Activated B cell treated with CpG ODN at 0.5 μM for 24 hours (primary cell): ENCODE measurements around the gene HK1. TPM values are rescaled to one million over a fixed set of nuclear protein-coding genes. Genes with fewer than 3 reads are reported as not detected.

Experiments used
- ATAC-seq: fragments of 200-7000 bp; cut with Tn5 transposase; one replicate; pipeline ENCODE4 v1.10.0; 2021; ENCODE audit warnings: low read depth, mild to moderate bottlenecking, moderate library complexity
- CTCF ChIA-PET: fragments of 350-600 bp; sonication (Branson Sonifier 250); formaldehyde crosslinking; loops from one replicate; lab custom pipeline; 2021; ENCODE audit warnings: antibody characterized with exemption; lab: Charles Lee
- POLR2A ChIA-PET: fragments of 350-600 bp; sonication (Branson Sonifier 250); formaldehyde crosslinking; loops from one replicate; lab custom pipeline; 2021; ENCODE audit warnings: antibody characterized with exemption; lab: Charles Lee
- DNase-seq: peaks from one replicate; pipeline ENCODE4 v3.0.0; 2022
- H3K27ac Mint-ChIP-seq: one replicate; pipeline ENCODE4 v1.8.0; 2020; ENCODE audit warnings: mixed read lengths
- H3K27me3 Mint-ChIP-seq: one replicate; pipeline ENCODE4 v1.8.0; 2021; ENCODE audit warnings: mixed read lengths
- H3K36me3 Mint-ChIP-seq: one replicate; pipeline ENCODE4 v1.8.0; 2021; ENCODE audit warnings: low read depth, mixed read lengths
- H3K4me1 Mint-ChIP-seq: one replicate; pipeline ENCODE4 v1.8.0; 2021; ENCODE audit warnings: mixed read lengths
- H3K4me3 Mint-ChIP-seq: one replicate; pipeline ENCODE4 v1.8.0; 2020; ENCODE audit warnings: mild to moderate bottlenecking, mixed read lengths
- H3K9me3 Mint-ChIP-seq: one replicate; pipeline ENCODE4 v1.8.0; 2020; ENCODE audit warnings: mixed read lengths
- intact Hi-C: fragments of 100-400 bp; cut with micrococcal nuclease; formaldehyde crosslinking; loops from one replicate; pipeline ENCODE4 v1.15.1; 2024
- total RNA-seq: library from RNA; stranded (reverse); gene quantifications from 2 replicates; pipeline ENCODE4 v1.2.3, GENCODE V29; 2022
- TF ChIP-seq, protein P1 (sequence below): fragments of 200-600 bp; IDR thresholded peaks from one replicate; pipeline ENCODE4 v1.8.0; 2022; ENCODE audit warnings: antibody characterized with exemption, mild to moderate bottlenecking

HK1 gene
- total RNA-seq, 1 donor from 2014 or later: 47.2 TPM

DNA sequence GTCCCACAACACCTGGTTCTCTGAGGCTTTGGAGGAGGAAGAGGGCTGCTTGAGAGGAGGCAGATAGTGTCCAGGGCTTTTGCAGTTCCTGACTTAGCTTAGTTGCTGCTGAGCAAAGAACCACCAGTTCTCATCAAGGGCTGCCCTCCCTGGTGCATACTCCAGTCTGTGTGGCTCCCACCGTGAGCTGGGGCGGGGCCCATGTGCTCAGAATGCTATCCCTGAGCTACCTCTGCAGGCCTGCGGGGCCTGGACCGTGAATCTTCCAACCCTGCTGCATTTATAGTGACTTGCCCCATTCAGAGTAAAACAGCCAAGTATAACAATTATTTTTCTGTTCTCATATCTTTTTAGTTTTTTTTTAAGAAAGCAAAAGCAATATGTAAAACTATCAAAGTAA, 89.2 kb downstream of the HK1 start:
- no peaks in the 10 kb centered on the region for H3K9me3 Mint-ChIP-seq
- ChIA-PET CTCF (no interaction called here), POLR2A (no interaction called here)
- no peak overlapping the region for H3K27ac Mint-ChIP-seq
- peaks cover 83% of the 10 kb centered on the region for H3K36me3 Mint-ChIP-seq
- DNase-seq: no peak
- no peak for ATAC-seq
- no peaks in the 10 kb centered on the region for H3K4me1 Mint-ChIP-seq
- H3K4me3 Mint-ChIP-seq: no peak overlapping the region
- intact Hi-C loops: no loop called here
- no peaks in the 10 kb centered on the region for H3K27me3 Mint-ChIP-seq
- TF ChIP-seq, protein P1, sequence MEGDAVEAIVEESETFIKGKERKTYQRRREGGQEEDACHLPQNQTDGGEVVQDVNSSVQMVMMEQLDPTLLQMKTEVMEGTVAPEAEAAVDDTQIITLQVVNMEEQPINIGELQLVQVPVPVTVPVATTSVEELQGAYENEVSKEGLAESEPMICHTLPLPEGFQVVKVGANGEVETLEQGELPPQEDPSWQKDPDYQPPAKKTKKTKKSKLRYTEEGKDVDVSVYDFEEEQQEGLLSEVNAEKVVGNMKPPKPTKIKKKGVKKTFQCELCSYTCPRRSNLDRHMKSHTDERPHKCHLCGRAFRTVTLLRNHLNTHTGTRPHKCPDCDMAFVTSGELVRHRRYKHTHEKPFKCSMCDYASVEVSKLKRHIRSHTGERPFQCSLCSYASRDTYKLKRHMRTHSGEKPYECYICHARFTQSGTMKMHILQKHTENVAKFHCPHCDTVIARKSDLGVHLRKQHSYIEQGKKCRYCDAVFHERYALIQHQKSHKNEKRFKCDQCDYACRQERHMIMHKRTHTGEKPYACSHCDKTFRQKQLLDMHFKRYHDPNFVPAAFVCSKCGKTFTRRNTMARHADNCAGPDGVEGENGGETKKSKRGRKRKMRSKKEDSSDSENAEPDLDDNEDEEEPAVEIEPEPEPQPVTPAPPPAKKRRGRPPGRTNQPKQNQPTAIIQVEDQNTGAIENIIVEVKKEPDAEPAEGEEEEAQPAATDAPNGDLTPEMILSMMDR: no peak

DNA sequence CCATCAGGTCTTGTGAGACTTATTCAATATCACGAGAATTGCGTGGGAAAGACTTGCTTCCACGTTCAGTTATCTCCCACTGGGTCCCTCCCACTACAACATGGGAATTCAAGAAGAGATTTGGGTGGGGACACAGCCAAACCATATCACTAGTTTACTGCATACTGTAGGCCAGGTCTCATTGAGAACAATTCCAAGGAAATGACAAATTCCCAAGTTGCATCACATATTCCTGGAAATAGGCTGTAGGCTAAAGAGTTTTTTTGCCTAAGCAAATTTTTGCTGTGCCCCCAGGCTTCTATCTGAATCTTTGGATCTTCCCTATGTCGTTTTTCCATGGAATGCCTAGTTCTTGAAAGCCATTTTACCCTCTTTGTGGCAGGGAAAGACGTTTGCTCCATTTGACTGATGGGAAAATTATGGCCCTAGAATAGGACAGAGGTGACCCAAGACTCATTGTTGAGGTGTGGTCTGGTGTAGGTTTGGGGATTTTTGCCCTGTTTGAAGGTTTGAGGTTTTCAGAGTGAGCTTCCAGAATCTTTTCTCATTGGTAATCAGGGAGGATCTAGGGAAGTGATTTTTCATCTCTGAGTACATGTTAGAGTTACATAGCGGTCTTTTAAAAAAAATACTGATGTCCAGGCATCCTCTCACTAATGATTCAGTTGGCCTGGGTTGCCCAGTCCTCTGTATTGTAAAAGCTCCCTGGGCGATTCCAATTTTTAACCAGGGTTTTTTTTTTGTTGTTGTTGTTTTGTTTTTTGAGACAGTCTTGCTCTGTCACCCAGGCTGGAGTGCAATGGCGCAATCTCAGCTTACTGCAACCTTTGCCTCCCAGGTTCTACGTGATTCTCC, 94.1 kb downstream of the HK1 start:
- POLR2A ChIA-PET: no interaction called here
- CTCF ChIA-PET: no interaction called here

DNA sequence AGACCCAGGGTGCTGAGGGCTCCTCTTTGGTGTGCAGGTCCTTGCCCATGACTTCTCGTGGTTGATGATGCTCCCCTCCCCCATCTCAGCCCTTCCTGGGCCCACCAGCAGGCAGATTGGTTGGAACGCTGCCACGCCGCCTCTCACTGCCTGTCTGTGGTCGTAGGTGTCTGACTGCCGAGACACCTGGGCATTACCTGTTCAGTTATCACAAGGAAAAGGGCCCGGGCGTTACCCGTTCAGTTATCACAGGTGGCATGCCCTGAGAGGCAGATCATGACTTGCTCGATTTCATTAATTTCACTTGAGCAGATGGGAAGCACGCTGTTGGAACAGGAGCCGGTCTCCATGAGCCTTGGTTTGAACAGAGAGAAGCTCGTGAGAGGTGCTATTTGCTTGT, 95.9 kb downstream of the HK1 start:
- H3K27me3 Mint-ChIP-seq: no peaks in the 10 kb centered on the region
- POLR2A ChIA-PET: no interaction called here
- H3K36me3 Mint-ChIP-seq: peaks cover 75% of the 10 kb centered on the region
- no peak overlapping the region for H3K4me3 Mint-ChIP-seq
- DNase-seq (no peak), ATAC-seq (no peak)
- H3K9me3 Mint-ChIP-seq: no peaks in the 10 kb centered on the region
- TF ChIP-seq, protein P1: no peak
- intact Hi-C loops: no loop called here
- H3K27ac Mint-ChIP-seq: no peak overlapping the region
- H3K4me1 Mint-ChIP-seq: peaks cover 11% of the 10 kb centered on the region
- CTCF ChIA-PET: no interaction called here

More for the DNA sequence above, 94.1 kb downstream of the HK1 start:
- ATAC-seq (no peak), DNase-seq (no peak)
- no peaks in the 10 kb centered on the region for H3K27me3 Mint-ChIP-seq
- peaks cover 76% of the 10 kb centered on the region for H3K36me3 Mint-ChIP-seq
- no peak overlapping the region for H3K4me3 Mint-ChIP-seq
- H3K27ac Mint-ChIP-seq: no peak overlapping the region
- no peaks in the 10 kb centered on the region for H3K4me1 Mint-ChIP-seq
- H3K9me3 Mint-ChIP-seq: no peaks in the 10 kb centered on the region
- TF ChIP-seq, protein P1: no peak
- intact Hi-C loops: no loop called here

DNA sequence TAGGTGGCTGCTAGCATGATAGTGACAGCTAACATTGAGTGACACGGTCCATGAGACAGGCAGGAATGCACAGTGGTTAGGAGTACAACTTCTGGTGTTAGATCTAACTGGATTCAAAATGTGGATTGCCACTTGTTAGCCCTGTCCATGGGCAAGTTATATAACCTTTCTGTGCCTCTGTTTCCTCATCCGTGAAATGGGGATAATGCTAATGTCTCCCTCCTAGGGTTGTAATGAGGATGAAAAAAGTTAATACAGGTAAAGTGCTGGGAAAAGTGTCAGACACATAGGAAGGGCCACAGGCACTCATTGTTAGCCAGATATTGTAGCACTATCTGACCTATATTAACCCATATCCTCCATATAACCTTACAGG, 96.6 kb downstream of the HK1 start:
- Mint-ChIP-seq H3K4me3 (no peak overlapping the region), H3K9me3 (no peaks in the 10 kb centered on the region), H3K4me1 (peaks cover 11% of the 10 kb centered on the region), H3K36me3 (peaks cover 75% of the 10 kb centered on the region), H3K27ac (no peak overlapping the region), H3K27me3 (no peaks in the 10 kb centered on the region)
- TF ChIP-seq, protein P1: no peak
- ChIA-PET CTCF (no interaction called here), POLR2A (no interaction called here)
- intact Hi-C loops: no loop called here
- ATAC-seq (no peak), DNase-seq (no peak)

DNA sequence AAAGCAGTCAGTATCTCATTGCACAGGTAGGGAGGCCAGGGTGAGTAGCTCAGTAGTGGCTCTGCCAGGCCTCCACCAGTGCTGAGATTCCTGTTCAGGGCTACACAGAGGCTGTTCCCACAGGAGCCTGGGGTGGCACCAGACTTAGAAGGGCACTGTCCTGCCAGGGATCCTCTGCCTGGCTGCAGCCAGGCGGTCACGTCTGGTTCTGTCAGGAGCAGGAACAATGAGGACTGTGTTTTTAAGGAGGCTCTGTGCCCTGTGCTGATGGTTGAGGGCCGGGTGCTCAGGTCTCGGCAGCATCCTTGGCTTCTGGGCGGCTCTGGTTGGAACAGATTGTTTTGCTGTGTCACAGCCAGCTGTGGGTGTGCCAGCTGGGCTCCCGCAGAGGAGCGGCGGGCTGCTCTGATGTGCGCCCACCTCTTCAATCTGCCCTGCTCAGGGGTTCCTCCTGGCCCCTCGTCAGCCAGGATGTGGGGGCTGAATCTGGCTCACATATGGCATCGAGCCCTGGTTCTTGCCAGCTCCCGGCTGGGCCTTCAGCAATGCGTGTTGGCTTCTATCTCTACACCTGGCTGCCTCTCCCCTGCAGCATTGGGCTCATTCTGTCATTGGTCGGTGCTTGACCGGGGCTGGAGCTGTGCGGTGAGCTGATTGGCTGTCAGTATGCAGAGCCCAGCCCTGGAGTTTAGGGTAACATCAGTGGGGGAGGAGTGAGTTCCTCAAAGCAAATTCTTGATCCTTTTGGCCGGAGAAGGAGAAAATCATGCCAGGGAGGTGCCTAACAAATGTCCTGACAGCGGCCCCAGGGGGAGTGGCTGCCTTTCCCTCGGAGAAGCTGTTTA, 97.2 kb downstream of the HK1 start:
- H3K4me3 Mint-ChIP-seq: no peak overlapping the region
- peaks cover 11% of the 10 kb centered on the region for H3K4me1 Mint-ChIP-seq
- intact Hi-C loops: no loop called here
- TF ChIP-seq, protein P1: no peak
- no peaks in the 10 kb centered on the region for H3K9me3 Mint-ChIP-seq
- DNase-seq: no peak
- CTCF ChIA-PET: no interaction called here
- H3K36me3 Mint-ChIP-seq: peaks cover 75% of the 10 kb centered on the region
- no peaks in the 10 kb centered on the region for H3K27me3 Mint-ChIP-seq
- POLR2A ChIA-PET: no interaction called here
- H3K27ac Mint-ChIP-seq: no peak overlapping the region
- ATAC-seq: no peak
